GM12875 (cell line): Measurements from ENCODE around the gene ZDHHC14.
A peak's percentile ranks its signal among the peaks of the same experiment; 100 is the strongest.

Experiments
- H3K4me3 ChIP-seq: one replicate; pipeline ENCODE4 v1.5.1; 2011; ENCODE audit warnings: low read depth, low read length, control low read depth
- CTCF ChIP-seq: IDR thresholded peaks from 2 replicates; pipeline ENCODE4 v1.5.1; 2011; ENCODE audit warnings: low read depth, mild to moderate bottlenecking, control low read depth, inconsistent platforms, low read length, moderate library complexity, borderline replicate concordance; ENCODE audit not compliant: insufficient read depth

Gene ZDHHC14

GRCh38 chr6:157596461-157596860, 215.5 kb downstream of the ZDHHC14 start:
- H3K4me3 ChIP-seq = no peak overlapping the region
- TF ChIP-seq CTCF = no peak

- H3K4me3 ChIP-seq = no peak overlapping the region
- TF ChIP-seq CTCF = no peak
These were observed 215.9 kb downstream of the ZDHHC14 start for GRCh38 chr6:157596886-157597285.

GRCh38 chr6:157597461-157598312, 216.7 kb downstream of the ZDHHC14 start:
- peak; percentile 51; the same call in 1 of the 2 replicates for TF ChIP-seq CTCF
- no peak overlapping the region for H3K4me3 ChIP-seq

GRCh38 chr6:157599191-157599590, 218.2 kb downstream of the ZDHHC14 start:
- TF ChIP-seq CTCF = no peak
- no peak overlapping the region for H3K4me3 ChIP-seq

- no peak for TF ChIP-seq CTCF
- H3K4me3 ChIP-seq = no peak overlapping the region
These were observed 219.8 kb downstream of the ZDHHC14 start for GRCh38 chr6:157600807-157601206.

- no peak for TF ChIP-seq CTCF
- no peak overlapping the region for H3K4me3 ChIP-seq
These were observed 221.7 kb downstream of the ZDHHC14 start for GRCh38 chr6:157602521-157603295.
